ENCODE results near the gene MAST4. TPM values are rescaled to one million over a fixed set of nuclear protein-coding genes. Genes with fewer than 3 reads are reported as not detected.

Gene MAST4
- total RNA-seq, 2 experiments from 2014 or later, result 1.3 to 21.9 TPM

DNA sequence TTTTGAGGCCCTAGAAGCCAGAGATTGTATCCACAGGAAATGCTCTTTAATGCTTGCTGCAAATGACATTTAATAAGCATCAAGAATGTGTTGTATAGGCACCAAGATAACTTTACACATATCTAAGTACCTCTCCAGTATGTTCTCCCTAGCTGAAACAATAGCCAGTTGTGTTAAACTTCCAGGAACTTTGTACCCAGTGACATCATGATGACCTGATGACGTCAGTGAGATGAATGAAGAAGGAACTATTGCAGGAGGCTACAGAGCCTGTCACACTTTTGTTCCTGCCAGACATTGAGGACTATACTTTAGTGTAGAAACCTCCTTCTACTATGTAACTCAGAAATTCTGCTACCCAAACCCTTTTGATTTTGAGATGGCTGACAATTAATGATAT lies 470.6 kb downstream of the MAST4 start:
- Histone ChIP-seq H3K79me2 (ENCODE audit: insufficient read depth, low read depth, low read length) (no peaks in the 10 kb centered on the region), H3K36me3 (ENCODE audit: insufficient read depth, low read length) (no peaks in the 10 kb centered on the region), H2AFZ (ENCODE audit: low read length) (no peak overlapping the region), H3K4me2 (ENCODE audit: low read length) (no peak overlapping the region), H3K27ac (ENCODE audit: low read depth, low read length, poor library complexity, severe bottlenecking) (no peak overlapping the region), H3K9me2 (ENCODE audit: insufficient read depth, low read length) (no peaks in the 10 kb centered on the region), H4K20me1 (ENCODE audit: insufficient read depth, low read length) (no peaks in the 10 kb centered on the region), H3K4me3 (ENCODE audit: low read depth, low read length, poor library complexity, severe bottlenecking) (no peak overlapping the region), H3K9me3 (ENCODE audit: low read length) (no peaks in the 10 kb centered on the region), H3K4me1 (ENCODE audit: insufficient read depth, low read length, poor library complexity, severe bottlenecking) (no peaks in the 10 kb centered on the region)
- no peak for TF ChIP-seq CTCF (conservative IDR thresholded peaks at IDR 0.05; ENCODE audit: low read length)
- no peak for TF ChIP-seq EZH2phosphoT487 (IDR thresholded peaks at IDR 0.05; ENCODE audit: borderline replicate concordance, low read depth, low read length)
- no TSS peak for BruUV-seq (replicated peaks)
- ChIA-PET POLR2A (no interaction called here), CTCF (ENCODE audit: unreplicated experiment) (no interaction called here)
- intact Hi-C loops (cut with micrococcal nuclease; ENCODE audit: unreplicated experiment), result no loop called here
- DNase-seq (ENCODE audit: low spot score), result no peak

DNA sequence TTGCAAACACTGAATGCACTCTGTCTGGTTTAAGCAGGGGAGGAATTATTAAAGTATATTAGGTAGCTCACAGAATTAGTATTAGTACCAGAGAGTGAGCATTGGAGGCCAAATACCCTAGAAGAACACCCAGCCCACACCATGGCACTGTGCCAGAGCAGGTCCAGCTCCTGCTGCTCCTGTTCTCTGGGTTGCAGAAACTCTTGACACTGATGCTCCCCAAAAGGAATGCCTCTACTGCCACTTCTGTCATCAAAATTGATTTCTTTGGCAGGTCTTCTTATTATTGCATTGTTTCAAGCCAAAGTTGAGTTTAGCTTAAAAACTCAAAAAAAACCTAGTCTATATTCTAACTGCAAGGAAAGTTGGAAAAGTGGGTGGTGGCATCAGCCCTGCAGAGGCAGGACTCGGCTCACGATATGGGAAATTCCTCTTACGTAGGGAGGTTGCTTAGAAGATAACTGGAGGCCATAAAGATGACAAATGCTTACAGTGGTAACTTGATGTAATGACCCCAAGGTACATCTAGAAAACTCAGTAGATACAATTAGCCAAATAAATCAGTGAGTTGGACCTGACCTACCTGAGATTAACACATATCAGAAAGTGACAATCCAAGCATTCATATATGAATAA lies 477.0 kb downstream of the MAST4 start:
- intact Hi-C loops (cut with micrococcal nuclease; ENCODE audit: unreplicated experiment), result no loop called here
- Histone ChIP-seq H3K9me2 (ENCODE audit: insufficient read depth, low read length) (no peaks in the 10 kb centered on the region), H3K79me2 (ENCODE audit: insufficient read depth, low read depth, low read length) (no peaks in the 10 kb centered on the region), H3K27ac (ENCODE audit: low read depth, low read length, poor library complexity, severe bottlenecking) (no peak overlapping the region), H3K4me3 (ENCODE audit: low read depth, low read length, poor library complexity, severe bottlenecking) (no peak overlapping the region), H3K4me2 (ENCODE audit: low read length) (no peak overlapping the region), H3K9me3 (ENCODE audit: low read length) (no peaks in the 10 kb centered on the region), H2AFZ (ENCODE audit: low read length) (no peak overlapping the region), H3K36me3 (ENCODE audit: insufficient read depth, low read length) (no peaks in the 10 kb centered on the region), H3K4me1 (ENCODE audit: insufficient read depth, low read length, poor library complexity, severe bottlenecking) (no peaks in the 10 kb centered on the region), H4K20me1 (ENCODE audit: insufficient read depth, low read length) (no peaks in the 10 kb centered on the region)
- CTCF ChIA-PET (ENCODE audit: unreplicated experiment), result no interaction called here
- POLR2A ChIA-PET, result interaction anchor here (0.5 to 0.7 kb wide), 2 partner anchors 356 to 1449 kb away, joined by 3 read pairs; no protein-coding TSS in a partner anchor
- no TSS peak for BruUV-seq (replicated peaks)
- DNase-seq (ENCODE audit: low spot score), result no peak
- TF ChIP-seq CTCF (conservative IDR thresholded peaks at IDR 0.05; ENCODE audit: low read length) (no peak), EZH2phosphoT487 (IDR thresholded peaks at IDR 0.05; ENCODE audit: borderline replicate concordance, low read depth, low read length) (no peak)

DNA sequence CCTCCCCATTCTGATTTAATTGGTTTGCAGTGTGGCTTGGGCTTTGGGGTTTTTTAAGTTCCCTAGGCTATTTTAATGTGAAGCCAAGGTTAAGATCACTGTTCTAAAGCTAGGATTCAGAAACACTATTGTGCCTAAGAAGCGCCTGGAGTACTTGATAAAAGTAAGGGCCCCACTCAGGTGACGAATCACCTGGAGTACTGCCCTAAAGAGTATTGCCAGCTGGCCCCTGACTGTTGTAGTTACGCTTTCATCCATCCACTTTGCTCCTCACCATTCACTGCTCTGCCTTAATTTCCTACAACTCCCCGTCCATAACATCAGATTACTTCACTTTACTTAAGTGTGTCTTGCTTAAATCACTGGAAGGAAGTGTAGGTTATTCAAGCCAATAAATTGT lies 481.1 kb downstream of the MAST4 start:
- no peak overlapping the region for H3K4me3 ChIP-seq (ENCODE audit: low read depth, low read length, poor library complexity, severe bottlenecking)
- no peaks in the 10 kb centered on the region for H4K20me1 ChIP-seq (ENCODE audit: insufficient read depth, low read length)
- DNase-seq (ENCODE audit: low spot score), result no peak
- H3K27ac ChIP-seq (ENCODE audit: low read depth, low read length, poor library complexity, severe bottlenecking), result no peak overlapping the region
- H3K36me3 ChIP-seq (ENCODE audit: insufficient read depth, low read length), result no peaks in the 10 kb centered on the region
- H3K9me3 ChIP-seq (ENCODE audit: low read length), result no peaks in the 10 kb centered on the region
- CTCF ChIA-PET (ENCODE audit: unreplicated experiment), result no interaction called here
- TF ChIP-seq CTCF (conservative IDR thresholded peaks at IDR 0.05; ENCODE audit: low read length), result no peak
- TF ChIP-seq EZH2phosphoT487 (IDR thresholded peaks at IDR 0.05; ENCODE audit: borderline replicate concordance, low read depth, low read length), result no peak
- BruUV-seq (replicated peaks), result no TSS peak
- POLR2A ChIA-PET, result no interaction called here
- H3K9me2 ChIP-seq (ENCODE audit: insufficient read depth, low read length), result no peaks in the 10 kb centered on the region
- no peak overlapping the region for H2AFZ ChIP-seq (ENCODE audit: low read length)
- H3K79me2 ChIP-seq (ENCODE audit: insufficient read depth, low read depth, low read length), result no peaks in the 10 kb centered on the region
- no peak overlapping the region for H3K4me2 ChIP-seq (ENCODE audit: low read length)
- intact Hi-C loops (cut with micrococcal nuclease; ENCODE audit: unreplicated experiment), result no loop called here
- no peaks in the 10 kb centered on the region for H3K4me1 ChIP-seq (ENCODE audit: insufficient read depth, low read length, poor library complexity, severe bottlenecking)
